RWPE1 (cell line): Measurements from ENCODE around the gene TRPC4AP.

Source experiments
- CTCF ChIA-PET: fragments of 350-600 bp; sonication (Branson Sonifier 250); formaldehyde crosslinking; extraction: SDS; loops from one replicate; lab custom pipeline; 2021; lab: Yijun Ruan, JAX
- POLR2A ChIA-PET: fragments of 400-600 bp; formaldehyde crosslinking; extraction: SDS; loops from one replicate; lab custom pipeline; 2020; ENCODE audit warnings: antibody characterized with exemption; ENCODE audit not compliant: low non-redundant PET; lab: Yijun Ruan, JAX
- DNase-seq: peaks from one replicate; pipeline ENCODE4 v3.0.0; 2012; ENCODE audit warnings: low spot score
- H3K27ac ChIP-seq: fragments of 450-650 bp; 2 replicates; pipeline ENCODE4 v1.5.1; 2017
- TF ChIP-seq, protein P1 (sequence below): fragments of 450-650 bp; conservative IDR thresholded peaks from 2 replicates; pipeline ENCODE4 v1.5.1; 2017; ENCODE audit warnings: low read depth, mild to moderate bottlenecking

Gene TRPC4AP

GRCh38 chr20:35131934-35132333 lies 39.3 kb upstream of the TRPC4AP start:
- DNase-seq = no peak
- POLR2A ChIA-PET = no interaction called here
- CTCF ChIA-PET = interaction anchor here (0.6 to 1.3 kb wide), 3 partner anchors 137 to 361 kb away, joined by 3 to 5 read pairs (median 3); no protein-coding TSS in a partner anchor
- H3K27ac ChIP-seq = no peak overlapping the region
- TF ChIP-seq, protein P1, sequence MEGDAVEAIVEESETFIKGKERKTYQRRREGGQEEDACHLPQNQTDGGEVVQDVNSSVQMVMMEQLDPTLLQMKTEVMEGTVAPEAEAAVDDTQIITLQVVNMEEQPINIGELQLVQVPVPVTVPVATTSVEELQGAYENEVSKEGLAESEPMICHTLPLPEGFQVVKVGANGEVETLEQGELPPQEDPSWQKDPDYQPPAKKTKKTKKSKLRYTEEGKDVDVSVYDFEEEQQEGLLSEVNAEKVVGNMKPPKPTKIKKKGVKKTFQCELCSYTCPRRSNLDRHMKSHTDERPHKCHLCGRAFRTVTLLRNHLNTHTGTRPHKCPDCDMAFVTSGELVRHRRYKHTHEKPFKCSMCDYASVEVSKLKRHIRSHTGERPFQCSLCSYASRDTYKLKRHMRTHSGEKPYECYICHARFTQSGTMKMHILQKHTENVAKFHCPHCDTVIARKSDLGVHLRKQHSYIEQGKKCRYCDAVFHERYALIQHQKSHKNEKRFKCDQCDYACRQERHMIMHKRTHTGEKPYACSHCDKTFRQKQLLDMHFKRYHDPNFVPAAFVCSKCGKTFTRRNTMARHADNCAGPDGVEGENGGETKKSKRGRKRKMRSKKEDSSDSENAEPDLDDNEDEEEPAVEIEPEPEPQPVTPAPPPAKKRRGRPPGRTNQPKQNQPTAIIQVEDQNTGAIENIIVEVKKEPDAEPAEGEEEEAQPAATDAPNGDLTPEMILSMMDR = no peak

DNA sequence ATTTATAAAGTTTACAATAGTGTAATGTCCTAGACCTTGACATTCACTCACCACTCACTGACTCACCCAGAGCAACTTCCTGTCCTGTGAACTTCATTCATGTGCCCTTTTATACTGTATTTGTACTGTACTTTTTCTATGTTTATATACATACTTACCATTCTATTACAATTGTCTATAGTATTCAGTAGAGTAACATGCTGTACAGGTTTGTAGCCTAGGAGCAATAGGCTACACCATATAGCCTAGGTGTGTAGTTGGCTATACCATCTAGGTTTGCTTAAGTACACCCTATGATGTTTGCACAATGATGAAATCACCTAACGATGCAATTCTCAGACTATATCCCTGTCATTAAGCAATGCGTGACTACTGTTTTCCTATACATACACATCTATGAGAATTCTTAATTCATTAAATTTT lies 37.1 kb upstream of the TRPC4AP start:
- DNase-seq = no peak
- H3K27ac ChIP-seq = no peak overlapping the region

DNA sequence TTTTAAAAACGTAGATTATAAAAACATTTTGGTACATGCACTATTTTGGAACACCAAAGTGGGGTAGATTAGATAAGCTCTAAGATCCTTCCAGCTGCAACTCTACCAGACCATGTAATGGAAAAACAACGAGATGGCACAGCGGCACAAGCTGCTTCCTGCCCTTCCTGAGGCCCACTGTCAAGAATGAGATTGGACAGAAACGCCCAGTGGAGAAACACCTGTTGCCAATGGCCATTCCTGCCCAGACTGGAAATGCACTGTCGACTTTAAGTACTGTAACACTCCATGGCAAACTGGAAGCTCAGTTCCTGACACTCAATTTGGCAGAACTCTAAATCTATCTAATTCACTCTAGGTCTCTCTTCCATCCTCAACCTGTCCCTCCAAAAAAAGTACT lies 33.1 kb upstream of the TRPC4AP start:
- TF ChIP-seq, protein P1 = no peak
- CTCF ChIA-PET = interaction anchor here (0.6 to 0.8 kb wide), 3 partner anchors 30 to 268 kb away, joined by 3 read pairs; no protein-coding TSS in a partner anchor
- POLR2A ChIA-PET = no interaction called here
- no peak for DNase-seq
- no peak overlapping the region for H3K27ac ChIP-seq

More for the DNA sequence above, 37.1 kb upstream of the TRPC4AP start:
- TF ChIP-seq, protein P1 = no peak
- POLR2A ChIA-PET = no interaction called here
- CTCF ChIA-PET = interaction anchor here (0.7 to 0.9 kb wide), 2 partner anchors 9 to 461 kb away, joined by 3 to 5 read pairs; no protein-coding TSS in a partner anchor

- no peak for DNase-seq
- TF ChIP-seq, protein P1 = no peak
- CTCF ChIA-PET = interaction anchor here (0.6 to 0.9 kb wide), 2 partner anchors 23 to 66 kb away, joined by 3 read pairs; no protein-coding TSS in a partner anchor
- POLR2A ChIA-PET = no interaction called here
- no peak overlapping the region for H3K27ac ChIP-seq
Measured at GRCh38 chr20:35122756-35123405, 30.3 kb upstream of the TRPC4AP start.

DNA sequence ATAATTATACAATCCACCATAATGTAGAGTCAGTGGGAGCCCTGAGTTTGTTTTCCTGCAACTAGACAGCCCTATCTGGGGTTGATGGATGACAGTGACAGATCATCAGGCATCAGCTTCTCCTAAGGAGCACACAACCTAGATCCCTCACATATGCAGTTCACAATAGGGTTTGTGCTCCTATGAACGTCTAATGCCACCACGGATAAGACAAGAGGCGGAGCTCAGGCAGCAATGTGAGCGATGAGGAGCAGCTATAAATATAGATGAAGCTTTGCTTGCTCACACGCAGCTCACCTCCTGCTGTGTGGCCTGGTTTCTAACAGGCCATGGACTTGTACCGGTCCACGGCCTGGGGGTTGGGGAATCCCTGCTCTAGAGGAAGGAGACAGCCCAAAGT lies 28.6 kb upstream of the TRPC4AP start:
- POLR2A ChIA-PET = no interaction called here
- no peak overlapping the region for H3K27ac ChIP-seq
- TF ChIP-seq, protein P1 = no peak
- DNase-seq = no peak
- CTCF ChIA-PET = interaction anchor here (1.6 kb wide), 1 partner anchor 25 kb away, joined by 5 read pairs; no protein-coding TSS in a partner anchor

DNA sequence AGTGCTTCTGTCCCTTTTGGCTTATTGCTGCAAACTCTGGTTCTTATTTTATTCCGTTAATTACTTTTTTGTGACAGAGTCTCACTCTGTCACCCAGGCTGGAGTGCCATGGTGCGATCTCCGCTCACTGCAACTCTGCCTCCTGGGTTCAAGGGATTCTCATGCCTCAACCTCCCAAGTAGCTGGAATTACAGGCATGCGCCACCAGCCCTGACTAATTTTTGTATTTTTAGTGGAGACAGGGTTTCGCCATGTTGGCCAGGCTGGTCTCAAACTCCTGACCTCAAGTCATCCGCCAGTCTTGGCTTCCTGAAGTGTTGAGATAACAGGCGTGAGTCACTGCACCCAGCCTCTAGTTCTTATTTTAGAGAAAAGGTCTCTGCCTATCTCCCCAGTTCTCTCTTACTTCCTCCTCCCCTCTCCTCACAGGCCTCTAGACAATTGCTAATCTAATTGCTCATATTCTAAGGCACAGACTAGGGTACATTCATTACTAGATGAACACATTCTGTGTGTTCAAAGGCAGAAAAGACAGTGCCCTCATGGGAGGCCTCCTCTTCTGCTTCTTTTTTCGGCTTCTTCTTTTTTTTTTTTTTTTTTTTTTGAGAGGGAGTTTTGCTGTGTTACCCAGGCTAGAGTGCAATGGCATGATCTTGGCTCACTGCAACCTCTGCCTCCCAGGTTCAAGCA lies 27.6 kb upstream of the TRPC4AP start:
- no peak overlapping the region for H3K27ac ChIP-seq
- POLR2A ChIA-PET = no interaction called here
- CTCF ChIA-PET = no interaction called here
- TF ChIP-seq, protein P1 = no peak
- no peak for DNase-seq
